Caco-2 (cell line): ENCODE data around the gene NTRK2. TPM values are rescaled to one million over a fixed set of nuclear protein-coding genes. Genes with fewer than 3 reads are reported as not detected.

ENCODE experiments used
- BruUV-seq: library from RNA; stranded (reverse); fragments of 400-500 nt; replicated peaks from 2 replicates; lab custom pipeline; 2021; lab: Mats Ljungman, UMichigan
- CTCF ChIA-PET: fragments of 300-600 bp; sonication (Branson Sonifier 250); formaldehyde crosslinking; loops from one replicate; lab custom pipeline; 2022; ENCODE audit warnings: antibody characterized with exemption; lab: Charles Lee
- POLR2A ChIA-PET: fragments of 300-600 bp; sonication (Branson Sonifier 250); formaldehyde crosslinking; loops from one replicate; lab custom pipeline; 2022; ENCODE audit warnings: antibody characterized with exemption; lab: Charles Lee
- DNase-seq, 2 experiments: peaks; one replicate each; pipeline versions ENCODE4 v3.0.0 to v3.0.0-alpha.2; 2020 to 2022
- H3K27me3 ChIP-seq: replicated peaks from 2 replicates; pipeline ENCODE4 v1.6.0; 2011; ENCODE audit warnings: low read length; ENCODE audit not compliant: control insufficient read depth, insufficient read depth
- H3K36me3 ChIP-seq: 2 replicates; pipeline ENCODE4 v1.5.1; 2011; ENCODE audit warnings: low read length; ENCODE audit not compliant: control insufficient read depth, insufficient read depth
- H3K4me1 ChIP-seq: fragments of 250-450 bp; sonication (Bioruptor Pico); 2 replicates; pipeline ENCODE4 v1.5.1; 2020; ENCODE audit warnings: mild to moderate bottlenecking
- H3K4me3 ChIP-seq: 2 replicates; pipeline ENCODE4 v1.5.1; 2011; ENCODE audit warnings: low read depth, mild to moderate bottlenecking, control low read depth, low read length
- H3K9me3 ChIP-seq: fragments of 250-450 bp; sonication (Bioruptor Pico); 2 replicates; pipeline ENCODE4 v1.5.1; 2020; ENCODE audit warnings: mild to moderate bottlenecking, moderate library complexity
- H3K27ac Mint-ChIP-seq: one replicate; pipeline ENCODE4 v1.8.0; 2022; ENCODE audit warnings: mixed read lengths; ENCODE audit not compliant: unreplicated experiment
- H3K27me3 Mint-ChIP-seq: one replicate; pipeline ENCODE4 v1.8.0; 2022; ENCODE audit warnings: mixed read lengths; ENCODE audit not compliant: insufficient read depth, unreplicated experiment
- H3K36me3 Mint-ChIP-seq: one replicate; pipeline ENCODE4 v1.8.0; 2022; ENCODE audit warnings: mild to moderate bottlenecking, mixed read lengths; ENCODE audit not compliant: insufficient read depth, unreplicated experiment
- H3K4me1 Mint-ChIP-seq: one replicate; pipeline ENCODE4 v1.8.0; 2022; ENCODE audit warnings: low read depth, mixed read lengths; ENCODE audit not compliant: unreplicated experiment
- H3K4me3 Mint-ChIP-seq: one replicate; pipeline ENCODE4 v1.8.0; 2022; ENCODE audit warnings: mild to moderate bottlenecking, moderate library complexity, mixed read lengths; ENCODE audit not compliant: unreplicated experiment
- H3K9me3 Mint-ChIP-seq: one replicate; pipeline ENCODE4 v1.8.0; 2022; ENCODE audit warnings: mixed read lengths; ENCODE audit not compliant: unreplicated experiment
- intact Hi-C: fragments of 100-400 bp; cut with micrococcal nuclease; formaldehyde crosslinking; loops from one replicate; pipeline ENCODE4 v1.10.0; 2022; ENCODE audit not compliant: unreplicated experiment
- total RNA-seq: library from RNA; stranded (reverse); gene quantifications from 2 replicates; pipeline ENCODE4 v1.2.3, GENCODE V29; 2022
- TF ChIP-seq, protein P1 (sequence below), 2 experiments: fragments of 200-600 bp in 1 of 2; IDR thresholded peaks; 1 replicate in 1 of 2; 2 replicates in 1 of 2; pipeline versions ENCODE4 v1.5.1 to v1.8.0; 2011 to 2022; ENCODE audit warnings: antibody characterized with exemption in 1 of 2, control low read depth in 1 of 2, inconsistent platforms in 1 of 2, low read depth in 1 of 2, low read length in 1 of 2, mild to moderate bottlenecking in 1 of 2, moderate library complexity in 1 of 2; ENCODE audit not compliant: insufficient read depth in 1 of 2, severe bottlenecking in 1 of 2, unreplicated experiment in 1 of 2

The NTRK2 gene
- total RNA-seq, 1 experiment from 2014 or later = not detected

DNA sequence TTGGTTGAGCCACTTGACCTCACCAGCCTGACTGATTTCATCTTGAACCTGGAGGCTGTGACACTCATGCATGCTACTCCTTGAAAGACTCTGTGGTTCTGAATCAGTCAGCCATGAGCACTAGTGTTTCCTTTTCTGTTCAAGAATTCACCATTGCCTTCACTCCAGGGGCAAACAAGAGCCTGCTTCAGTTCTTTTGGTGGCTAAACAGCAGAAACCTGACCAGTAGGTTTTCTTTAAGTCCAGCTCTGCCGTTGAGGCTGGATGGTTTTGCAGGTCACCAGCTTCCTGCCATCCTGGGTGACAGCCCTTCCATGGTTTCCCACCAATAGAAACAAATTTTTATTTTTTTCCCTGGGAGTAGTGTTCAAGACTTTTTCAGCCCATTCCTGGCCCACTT lies 10.0 kb downstream of the NTRK2 start:
- peaks cover 9% of the 10 kb centered on the region for H3K27me3 Mint-ChIP-seq
- H3K4me1 ChIP-seq = no peaks in the 10 kb centered on the region
- POLR2A ChIA-PET = no interaction called here

GRCh38 chr9:84681516-84682285 lies 12.2 kb downstream of the NTRK2 start:
- Mint-ChIP-seq H3K4me3 (no peak overlapping the region), H3K36me3 (no peaks in the 10 kb centered on the region), H3K27ac (no peak overlapping the region), H3K9me3 (no peaks in the 10 kb centered on the region), H3K4me1 (no peaks in the 10 kb centered on the region), H3K27me3 (peaks cover 9% of the 10 kb centered on the region)
- no peaks in the 10 kb centered on the region for H3K4me1 ChIP-seq
- TF ChIP-seq, protein P1, sequence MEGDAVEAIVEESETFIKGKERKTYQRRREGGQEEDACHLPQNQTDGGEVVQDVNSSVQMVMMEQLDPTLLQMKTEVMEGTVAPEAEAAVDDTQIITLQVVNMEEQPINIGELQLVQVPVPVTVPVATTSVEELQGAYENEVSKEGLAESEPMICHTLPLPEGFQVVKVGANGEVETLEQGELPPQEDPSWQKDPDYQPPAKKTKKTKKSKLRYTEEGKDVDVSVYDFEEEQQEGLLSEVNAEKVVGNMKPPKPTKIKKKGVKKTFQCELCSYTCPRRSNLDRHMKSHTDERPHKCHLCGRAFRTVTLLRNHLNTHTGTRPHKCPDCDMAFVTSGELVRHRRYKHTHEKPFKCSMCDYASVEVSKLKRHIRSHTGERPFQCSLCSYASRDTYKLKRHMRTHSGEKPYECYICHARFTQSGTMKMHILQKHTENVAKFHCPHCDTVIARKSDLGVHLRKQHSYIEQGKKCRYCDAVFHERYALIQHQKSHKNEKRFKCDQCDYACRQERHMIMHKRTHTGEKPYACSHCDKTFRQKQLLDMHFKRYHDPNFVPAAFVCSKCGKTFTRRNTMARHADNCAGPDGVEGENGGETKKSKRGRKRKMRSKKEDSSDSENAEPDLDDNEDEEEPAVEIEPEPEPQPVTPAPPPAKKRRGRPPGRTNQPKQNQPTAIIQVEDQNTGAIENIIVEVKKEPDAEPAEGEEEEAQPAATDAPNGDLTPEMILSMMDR (IDR thresholded peaks at IDR 0.05; ENCODE audit: insufficient read depth in 1 of 2, low read depth in 1 of 2, low read length in 1 of 2, severe bottlenecking in 1 of 2, unreplicated experiment in 1 of 2) = no peak
- no peaks in the 10 kb centered on the region for H3K9me3 ChIP-seq
- H3K36me3 ChIP-seq = no peaks in the 10 kb centered on the region
- ChIA-PET CTCF (no interaction called here), POLR2A (no interaction called here)
- no TSS peak for BruUV-seq
- no peaks in the 10 kb centered on the region for H3K27me3 ChIP-seq
- H3K4me3 ChIP-seq = no peak overlapping the region
- DNase-seq = no peak
- intact Hi-C loops = no loop called here

More for the DNA sequence above, 10.0 kb downstream of the NTRK2 start:
- H3K4me3 Mint-ChIP-seq = no peak overlapping the region
- BruUV-seq = no TSS peak
- intact Hi-C loops = no loop called here
- no peaks in the 10 kb centered on the region for H3K4me1 Mint-ChIP-seq
- Histone ChIP-seq H3K27me3 (no peaks in the 10 kb centered on the region), H3K36me3 (no peaks in the 10 kb centered on the region), H3K9me3 (no peaks in the 10 kb centered on the region), H3K4me3 (no peak overlapping the region)
- no peak for DNase-seq
- CTCF ChIA-PET = no interaction called here
- H3K9me3 Mint-ChIP-seq = no peaks in the 10 kb centered on the region
- H3K36me3 Mint-ChIP-seq = no peaks in the 10 kb centered on the region
- TF ChIP-seq, protein P1 (IDR thresholded peaks at IDR 0.05; ENCODE audit: insufficient read depth in 1 of 2, low read depth in 1 of 2, low read length in 1 of 2, severe bottlenecking in 1 of 2, unreplicated experiment in 1 of 2) = no peak
- no peak overlapping the region for H3K27ac Mint-ChIP-seq

- H3K4me1 Mint-ChIP-seq = no peaks in the 10 kb centered on the region
- Histone ChIP-seq H3K27me3 (no peaks in the 10 kb centered on the region), H3K4me3 (no peak overlapping the region), H3K36me3 (no peaks in the 10 kb centered on the region), H3K4me1 (no peaks in the 10 kb centered on the region), H3K9me3 (no peaks in the 10 kb centered on the region)
- ChIA-PET POLR2A (no interaction called here), CTCF (no interaction called here)
- H3K27ac Mint-ChIP-seq = no peak overlapping the region
- no peak overlapping the region for H3K4me3 Mint-ChIP-seq
- DNase-seq = no peak
- intact Hi-C loops = no loop called here
- no peaks in the 10 kb centered on the region for H3K9me3 Mint-ChIP-seq
- H3K36me3 Mint-ChIP-seq = no peaks in the 10 kb centered on the region
- peaks cover 3% of the 10 kb centered on the region for H3K27me3 Mint-ChIP-seq
- TF ChIP-seq, protein P1 (IDR thresholded peaks at IDR 0.05; ENCODE audit: insufficient read depth in 1 of 2, low read depth in 1 of 2, low read length in 1 of 2, severe bottlenecking in 1 of 2, unreplicated experiment in 1 of 2) = no peak
- BruUV-seq = no TSS peak
Measured at GRCh38 chr9:84686068-84686467, 16.5 kb downstream of the NTRK2 start.
